ENCODE data around the gene FNDC3B. TPM values are rescaled to one million over a fixed set of nuclear protein-coding genes. Genes with fewer than 3 reads are reported as not detected.

The FNDC3B gene
- total RNA-seq, 1 experiment from 2014 or later, result 149 TPM

DNA sequence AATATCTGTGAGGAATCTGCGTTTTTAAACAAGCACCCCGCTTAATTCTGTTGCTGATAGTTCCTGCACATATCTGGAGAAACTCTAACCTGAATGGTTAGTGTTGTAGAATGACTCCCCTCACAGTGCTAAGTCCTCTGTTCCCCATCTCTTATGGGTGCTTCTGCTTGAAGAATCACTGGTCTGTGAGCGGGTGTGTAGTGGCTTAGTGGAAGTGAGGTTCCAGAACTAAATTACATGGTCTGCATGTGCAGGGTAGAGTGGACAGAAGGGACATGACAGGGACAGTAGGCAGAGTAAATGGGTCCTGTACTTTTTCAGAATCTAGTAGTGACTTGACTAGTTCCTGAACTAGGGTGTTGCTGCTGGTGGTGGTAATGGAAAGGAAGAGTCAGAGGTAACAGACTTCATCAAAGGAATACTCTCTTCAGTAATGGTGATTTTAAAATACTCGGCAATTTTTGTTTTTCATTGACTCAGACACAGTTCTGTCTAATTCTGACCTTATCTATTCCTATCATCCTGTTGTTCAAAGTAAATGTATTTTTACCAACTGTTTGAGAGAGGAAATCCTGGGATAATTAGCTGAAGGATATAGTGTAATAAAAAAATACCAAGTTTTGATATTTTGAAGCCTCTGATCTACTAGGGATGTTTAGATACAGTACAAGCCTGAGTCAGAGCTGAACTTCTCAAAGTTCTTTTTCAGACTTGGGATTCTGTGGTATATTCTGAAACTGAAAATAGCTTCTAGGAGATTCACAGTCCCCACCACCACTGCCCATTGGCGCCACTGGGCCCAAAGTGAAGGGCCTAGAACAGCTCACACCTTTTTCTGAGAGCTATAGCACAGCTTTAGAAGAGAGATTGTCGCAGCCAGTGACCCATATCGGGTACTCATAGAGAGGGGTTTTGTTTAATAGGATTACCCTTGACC lies 55.5 kb downstream of the FNDC3B start:
- H3K27ac Mint-ChIP-seq (ENCODE audit: low read depth, unreplicated experiment), result no peak overlapping the region
- POLR2A ChIA-PET, result interaction anchor here (1.1 to 2.0 kb wide), 3 partner anchors 13 to 73 kb away, joined by 3 to 7 read pairs (median 5); no protein-coding TSS in a partner anchor
- no TSS peak for BruUV-seq (replicated peaks)
- TF ChIP-seq, protein P1, sequence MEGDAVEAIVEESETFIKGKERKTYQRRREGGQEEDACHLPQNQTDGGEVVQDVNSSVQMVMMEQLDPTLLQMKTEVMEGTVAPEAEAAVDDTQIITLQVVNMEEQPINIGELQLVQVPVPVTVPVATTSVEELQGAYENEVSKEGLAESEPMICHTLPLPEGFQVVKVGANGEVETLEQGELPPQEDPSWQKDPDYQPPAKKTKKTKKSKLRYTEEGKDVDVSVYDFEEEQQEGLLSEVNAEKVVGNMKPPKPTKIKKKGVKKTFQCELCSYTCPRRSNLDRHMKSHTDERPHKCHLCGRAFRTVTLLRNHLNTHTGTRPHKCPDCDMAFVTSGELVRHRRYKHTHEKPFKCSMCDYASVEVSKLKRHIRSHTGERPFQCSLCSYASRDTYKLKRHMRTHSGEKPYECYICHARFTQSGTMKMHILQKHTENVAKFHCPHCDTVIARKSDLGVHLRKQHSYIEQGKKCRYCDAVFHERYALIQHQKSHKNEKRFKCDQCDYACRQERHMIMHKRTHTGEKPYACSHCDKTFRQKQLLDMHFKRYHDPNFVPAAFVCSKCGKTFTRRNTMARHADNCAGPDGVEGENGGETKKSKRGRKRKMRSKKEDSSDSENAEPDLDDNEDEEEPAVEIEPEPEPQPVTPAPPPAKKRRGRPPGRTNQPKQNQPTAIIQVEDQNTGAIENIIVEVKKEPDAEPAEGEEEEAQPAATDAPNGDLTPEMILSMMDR (IDR thresholded peaks at IDR 0.05; ENCODE audit: unreplicated experiment), result no peak
- CTCF ChIA-PET, result no interaction called here
- no peak for DNase-seq (ENCODE audit: unreplicated experiment)
- H3K4me1 Mint-ChIP-seq (ENCODE audit: insufficient read depth, unreplicated experiment), result peaks cover 38% of the 10 kb centered on the region
- intact Hi-C loops (cut with micrococcal nuclease), result no loop called here
- no peaks in the 10 kb centered on the region for H3K27me3 Mint-ChIP-seq (ENCODE audit: insufficient read depth, unreplicated experiment)
- peaks cover 8% of the 10 kb centered on the region for H3K36me3 Mint-ChIP-seq (ENCODE audit: insufficient read depth, unreplicated experiment)
- no peak overlapping the region for H3K4me3 Mint-ChIP-seq (ENCODE audit: unreplicated experiment)
- no peaks in the 10 kb centered on the region for H3K9me3 Mint-ChIP-seq (ENCODE audit: unreplicated experiment)

DNA sequence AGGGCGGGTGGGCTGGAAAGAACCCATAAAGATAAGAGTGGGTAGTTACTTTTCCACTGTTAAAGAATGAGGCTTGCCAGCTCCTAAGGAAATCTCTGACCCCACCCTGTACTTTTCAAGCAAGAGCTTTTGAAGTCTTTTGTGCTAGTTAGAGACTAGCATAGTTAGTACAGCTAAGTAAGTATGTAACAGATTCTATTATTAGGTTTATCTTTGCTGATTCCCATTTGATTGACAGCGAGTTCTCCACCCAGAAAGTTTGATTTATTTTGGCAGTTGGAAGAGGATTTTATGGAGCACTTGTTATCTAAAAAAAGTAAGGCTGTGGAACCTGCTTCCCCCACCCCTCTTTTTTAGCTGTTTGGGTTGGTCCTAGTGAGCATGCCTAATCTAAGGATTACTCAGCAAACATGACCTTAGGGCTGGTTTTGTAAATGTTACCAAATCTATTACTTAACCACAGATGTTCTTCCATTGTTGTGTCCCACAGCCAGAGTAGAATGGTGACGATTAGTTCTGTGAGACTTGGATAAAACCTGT lies 57.6 kb downstream of the FNDC3B start:
- no TSS peak for BruUV-seq (replicated peaks)
- peaks cover 32% of the 10 kb centered on the region for H3K4me1 Mint-ChIP-seq (ENCODE audit: insufficient read depth, unreplicated experiment)

DNA sequence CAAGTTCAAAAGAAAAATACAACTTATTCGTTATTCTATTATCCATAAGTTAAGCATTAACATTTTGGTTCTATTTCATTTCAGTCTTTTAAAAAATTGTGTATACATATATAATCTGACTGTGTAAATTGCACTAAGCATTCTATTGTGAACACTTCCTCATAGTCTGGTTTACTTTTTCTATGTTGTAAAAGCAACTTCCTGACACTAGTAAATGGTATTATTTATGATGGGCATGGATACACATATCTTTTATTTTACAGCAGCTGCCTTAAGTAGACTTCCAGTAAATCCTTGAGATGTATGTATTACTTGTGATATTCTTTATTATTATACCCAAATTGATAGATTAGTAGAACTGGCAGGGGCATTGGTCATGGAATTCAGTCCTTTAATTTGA lies 58.2 kb downstream of the FNDC3B start:
- Mint-ChIP-seq H3K9me3 (ENCODE audit: unreplicated experiment) (no peaks in the 10 kb centered on the region), H3K4me3 (ENCODE audit: unreplicated experiment) (no peak overlapping the region), H3K27me3 (ENCODE audit: insufficient read depth, unreplicated experiment) (no peaks in the 10 kb centered on the region), H3K4me1 (ENCODE audit: insufficient read depth, unreplicated experiment) (peaks cover 35% of the 10 kb centered on the region), H3K36me3 (ENCODE audit: insufficient read depth, unreplicated experiment) (peaks cover 8% of the 10 kb centered on the region), H3K27ac (ENCODE audit: low read depth, unreplicated experiment) (no peak overlapping the region)
- ChIA-PET CTCF (interaction anchor here (0.6 kb wide), 1 partner anchor 18 kb away, joined by 4 read pairs; no protein-coding TSS in a partner anchor), POLR2A (interaction anchor here (0.5 to 2.6 kb wide), 7 partner anchors 9 to 218 kb away, joined by 3 to 16 read pairs (median 10); partner anchors contain the start of gene FNDC3B)
- BruUV-seq (replicated peaks), result no TSS peak
- intact Hi-C loops (cut with micrococcal nuclease), result no loop called here
- no peak for DNase-seq (ENCODE audit: unreplicated experiment)
- TF ChIP-seq, protein P1 (IDR thresholded peaks at IDR 0.05; ENCODE audit: unreplicated experiment), result no peak

More for the DNA sequence above, 57.6 kb downstream of the FNDC3B start:
- intact Hi-C loops (cut with micrococcal nuclease), result no loop called here
- Mint-ChIP-seq H3K9me3 (ENCODE audit: unreplicated experiment) (no peaks in the 10 kb centered on the region), H3K4me3 (ENCODE audit: unreplicated experiment) (peak overlapping the region; percentile 30), H3K36me3 (ENCODE audit: insufficient read depth, unreplicated experiment) (peaks cover 8% of the 10 kb centered on the region), H3K27ac (ENCODE audit: low read depth, unreplicated experiment) (peak overlapping the region; percentile 82), H3K27me3 (ENCODE audit: insufficient read depth, unreplicated experiment) (no peaks in the 10 kb centered on the region)
- CTCF ChIA-PET, result interaction anchor here (0.6 to 1.3 kb wide), 3 partner anchors 10 to 287 kb away, joined by 3 to 7 read pairs (median 4); partner anchors contain the start of gene PLD1
- peak; percentile 90 for DNase-seq (ENCODE audit: unreplicated experiment)
- TF ChIP-seq, protein P1 (IDR thresholded peaks at IDR 0.05; ENCODE audit: unreplicated experiment), result no peak
- POLR2A ChIA-PET, result interaction anchor here (0.5 to 2.6 kb wide), 14 partner anchors 9 to 632 kb away, joined by 3 to 16 read pairs (median 4); partner anchors contain the start of gene FNDC3B
